Measurements from ENCODE around the gene BOLA2B.
"Not testable (repeated sequence)": the region's sequence is repeated elsewhere in the genome, so short reads cannot be mapped to it uniquely, and the experiment has no call there.

The BOLA2B gene

GRCh38 chr16:30183233-30184095 is 10.0 kb downstream of the BOLA2B start, which contains the start of gene CORO1A:
CORO1A (plus strand) TSS chr16:30183602; CDS start chr16:30185210, 1,608 bp downstream.
- Histone ChIP-seq H3K9me3 (replicated peaks in 1 of 11) (no peaks in the 10 kb centered on the region), H3K36me3 (peaks cover 10 to 44% (median 24%) of the 10 kb centered on the region in 11 experiments), H3K4me3 (peak within 1 kb of the TSS; percentile 88 to 100 (median 97)), H3K27ac (peak within 1 kb of the TSS; percentile 77 to 98 (median 93)), H3K9ac (peak within 1 kb of the TSS; percentile 86 to 97 (median 92)), H3K27me3 (no peaks in the 10 kb centered on the region), H3K4me2 (peak within 1 kb of the TSS; percentile 91 to 100 (median 99)), H3K4me1 (peaks cover 33 to 44% (median 39%) of the 10 kb centered on the region in 10 experiments), H4K20me1 (peaks cover 5 to 43% (median 30%) of the 10 kb centered on the region in 11 experiments; a peak in 18 of 22 replicates)
- no peak for TF ChIP-seq Cebpa-rat (IDR thresholded peaks at IDR 0.05)

- H3K4me1 ChIP-seq, result peaks cover 20 to 28% (median 24%) of the 10 kb centered on the region in 10 experiments
- peaks cover 0 to 18% (median 0%) of the 10 kb centered on the region in 11 experiments; a peak in 10 of 22 replicates for H3K36me3 ChIP-seq
- H3K27me3 ChIP-seq, result no peaks in the 10 kb centered on the region
- H3K9ac ChIP-seq, result no peak overlapping the region
- H3K4me3 ChIP-seq, result no peak overlapping the region
- no peak overlapping the region for H3K4me2 ChIP-seq
- H4K20me1 ChIP-seq, result peaks cover 0 to 19% (median 15%) of the 10 kb centered on the region in 11 experiments; a peak in 12 of 22 replicates
- no peak for TF ChIP-seq Cebpa-rat (IDR thresholded peaks at IDR 0.05)
- no peak overlapping the region for H3K27ac ChIP-seq
- H3K9me3 ChIP-seq (replicated peaks in 1 of 11), result no peaks in the 10 kb centered on the region
These were observed 12.7 kb downstream of the BOLA2B start for GRCh38 chr16:30180741-30181140.

- Histone ChIP-seq H3K4me2 (no peak overlapping the region), H3K27ac (no peak overlapping the region), H3K36me3 (peaks cover 0 to 10% (median 0%) of the 10 kb centered on the region in 11 experiments; a peak in 9 of 22 replicates), H3K9me3 (replicated peaks in 1 of 11) (no peaks in the 10 kb centered on the region), H3K4me1 (peaks cover 12 to 23% (median 17%) of the 10 kb centered on the region in 10 experiments), H3K4me3 (no peak overlapping the region), H3K9ac (no peak overlapping the region), H3K27me3 (no peaks in the 10 kb centered on the region), H4K20me1 (peaks cover 0 to 14% (median 9%) of the 10 kb centered on the region in 11 experiments; a peak in 12 of 22 replicates)
- no peak for TF ChIP-seq Cebpa-rat (IDR thresholded peaks at IDR 0.05)
These were observed 13.5 kb downstream of the BOLA2B start for GRCh38 chr16:30179931-30180330.

- Histone ChIP-seq H3K4me2 (no peak overlapping the region), H3K4me3 (no peak overlapping the region), H3K27ac (no peak overlapping the region), H3K27me3 (no peaks in the 10 kb centered on the region), H3K36me3 (peaks cover 0 to 2% (median 0%) of the 10 kb centered on the region in 11 experiments; a peak in 1 of 22 replicates), H3K4me1 (peaks cover 5 to 23% (median 12%) of the 10 kb centered on the region in 10 experiments), H3K9ac (no peak overlapping the region), H4K20me1 (peaks cover 0 to 6% (median 2%) of the 10 kb centered on the region in 11 experiments; a peak in 10 of 22 replicates), H3K9me3 (replicated peaks in 1 of 11) (no peaks in the 10 kb centered on the region)
- no peak for TF ChIP-seq Cebpa-rat (IDR thresholded peaks at IDR 0.05)
These were observed 14.3 kb downstream of the BOLA2B start for GRCh38 chr16:30179195-30179594.

- TF ChIP-seq Cebpa-rat (IDR thresholded peaks at IDR 0.05), result 0 out of 22 replicates have a peak, but pooled peaks of 2 of the 11 experiments have one; percentile 13 to 30
These were observed 16.6 kb downstream of the BOLA2B start for GRCh38 chr16:30176876-30177275.

GRCh38 chr16:30173054-30173453 is 20.4 kb downstream of the BOLA2B start:
- H3K4me3 ChIP-seq, result no peak overlapping the region
- no peaks in the 10 kb centered on the region for H3K36me3 ChIP-seq
- H3K9ac ChIP-seq, result no peak overlapping the region
- peak in 1 of 11 experiments; percentile 31; a peak in 1 of 22 replicates for TF ChIP-seq Cebpa-rat (IDR thresholded peaks at IDR 0.05)
- no peak overlapping the region for H3K4me2 ChIP-seq
- H3K9me3 ChIP-seq (replicated peaks in 1 of 11), result no peaks in the 10 kb centered on the region
- H4K20me1 ChIP-seq, result no peaks in the 10 kb centered on the region
- H3K27ac ChIP-seq, result no peak overlapping the region
- no peaks in the 10 kb centered on the region for H3K27me3 ChIP-seq
- H3K4me1 ChIP-seq, result peaks cover 0 to 15% (median 4%) of the 10 kb centered on the region in 10 experiments; a peak in 10 of 20 replicates

More at GRCh38 chr16:30176876-30177275, 16.6 kb downstream of the BOLA2B start:
- not testable (repeated sequence) for H4K20me1 ChIP-seq; H3K9ac ChIP-seq; H3K27ac ChIP-seq; H3K27me3 ChIP-seq; H3K9me3 ChIP-seq (replicated peaks in 1 of 11); H3K36me3 ChIP-seq; H3K4me3 ChIP-seq
- Histone ChIP-seq H3K4me1 (peaks cover 0 to 13% (median 4%) of the 10 kb centered on the region in 10 experiments; a peak in 10 of 20 replicates), H3K4me2 (peak overlapping the region in 5 of 11 experiments; percentile 10 to 53 (median 45); a peak in 9 of 22 replicates)

- not testable (repeated sequence) for H4K20me1 ChIP-seq; H3K9me3 ChIP-seq (replicated peaks in 1 of 11); H3K27me3 ChIP-seq; H3K4me3 ChIP-seq; H3K4me2 ChIP-seq; H3K9ac ChIP-seq; H3K36me3 ChIP-seq; H3K27ac ChIP-seq
- peaks cover 14 to 28% (median 22%) of the 10 kb centered on the region in 10 experiments for H3K4me1 ChIP-seq
These were observed 23.3 kb downstream of the BOLA2B start for GRCh38 chr16:30170145-30170544.

- not testable (repeated sequence) for H3K36me3 ChIP-seq; H3K4me3 ChIP-seq; H3K27ac ChIP-seq; H3K9me3 ChIP-seq (replicated peaks in 1 of 11); H3K27me3 ChIP-seq; H4K20me1 ChIP-seq; H3K9ac ChIP-seq; H3K4me2 ChIP-seq
- peaks cover 14 to 35% (median 23%) of the 10 kb centered on the region in 10 experiments for H3K4me1 ChIP-seq
These were observed 24.1 kb downstream of the BOLA2B start for GRCh38 chr16:30169416-30169815.

GRCh38 chr16:30168746-30169145 is 24.7 kb downstream of the BOLA2B start:
- not testable (repeated sequence) for H3K4me3 ChIP-seq; H3K4me2 ChIP-seq; H3K9ac ChIP-seq; H3K27ac ChIP-seq; H3K9me3 ChIP-seq (replicated peaks in 1 of 11); H4K20me1 ChIP-seq; H3K36me3 ChIP-seq; H3K27me3 ChIP-seq
- peaks cover 14 to 42% (median 23%) of the 10 kb centered on the region in 10 experiments for H3K4me1 ChIP-seq

Data from BLaER1 treated with 17β-estradiol and CSF1 and Interleukin-3, amounts not matched to agents 10 nM and 100 nM (cell line).